K562 (cell line): ENCODE data around the gene ANKRD27. TPM values are rescaled to one million over a fixed set of nuclear protein-coding genes. Genes with fewer than 3 reads are reported as not detected.
A peak's percentile ranks its signal among the peaks of the same experiment; 100 is the strongest.

Source experiments
- ATAC-seq: fragments of 200-7000 bp; cut with Tn5 transposase; 3 replicates; pipeline ENCODE4 v1.9.1; 2020; ENCODE audit warnings: moderate library complexity
- BruUV-seq: library from RNA; stranded (reverse); fragments of 400-500 nt; replicated peaks from 2 replicates; lab custom pipeline; 2021; lab: Mats Ljungman, UMichigan
- CTCF ChIA-PET: fragments of 300-600 bp; formaldehyde crosslinking; extraction: SDS; loops from one replicate; lab custom pipeline; 2021; ENCODE audit warnings: low intra/inter-chr PET ratio; lab: Yijun Ruan, JAX
- POLR2A ChIA-PET: fragments of 300-600, 350-650 bp; sonication (Branson Sonifier 250); formaldehyde crosslinking; extraction: SDS; loops from one replicate; lab custom pipeline; 2021; ENCODE audit warnings: antibody characterized with exemption, inconsistent platforms; lab: Yijun Ruan, JAX
- DNase-seq, 4 experiments: peaks; one replicate each; pipeline versions ENCODE4 v3.0.0 to v3.0.0-alpha.2; 2011 to 2018; ENCODE audit warnings: low spot score in 3 of 4, mixed read lengths in 3 of 4; ENCODE audit errors: extremely low read depth in 1 of 4
- FAIRE-seq: peaks from 2 replicates; lab custom pipeline; 2011; peaks lifted over from hg19 to GRCh38; lab: Jason Lieb, UNC
- H2AFZ ChIP-seq: 2 replicates; pipeline ENCODE4 v1.6.0; 2011; ENCODE audit warnings: low read depth, low read length, control low read depth, inconsistent platforms
- H3K27ac ChIP-seq: fragments of 200-600 bp; 3 replicates; pipeline ENCODE4 v1.8.0; 2011; ENCODE audit warnings: low read depth, mild to moderate bottlenecking, control low read depth, inconsistent platforms, low read length, moderate library complexity, mixed read lengths; ENCODE audit errors: extremely low read depth
- H3K27me3 ChIP-seq, 2 experiments: fragments of 300-600 bp in 1 of 2; 2 replicates in 1 of 2; 3 replicates in 1 of 2; pipeline versions ENCODE4 v1.6.0 to v1.8.0; 2011; ENCODE audit warnings: inconsistent platforms in 2 of 2, low read length in 2 of 2, mild to moderate bottlenecking in 1 of 2, mixed read lengths in 1 of 2, moderate library complexity in 1 of 2; ENCODE audit not compliant: control insufficient read depth in 2 of 2, insufficient read depth in 2 of 2
- H3K36me3 ChIP-seq: fragments of 300-600 bp; 3 replicates; pipeline ENCODE4 v1.8.0; 2011; ENCODE audit warnings: mild to moderate bottlenecking, low read length, inconsistent platforms; ENCODE audit not compliant: control insufficient read depth, insufficient read depth
- H3K4me1 ChIP-seq, 2 experiments: fragments of 200-600 bp in 1 of 2; replicated peaks in 1 of 2; 2 replicates in 1 of 2; 3 replicates in 1 of 2; pipeline versions ENCODE4 v1.5.1 to v1.8.0; 2011; ENCODE audit warnings: inconsistent platforms in 2 of 2, low read length in 2 of 2, mild to moderate bottlenecking in 1 of 2, mixed read lengths in 1 of 2, moderate library complexity in 1 of 2; ENCODE audit not compliant: control insufficient read depth in 2 of 2, insufficient read depth in 2 of 2
- H3K4me2 ChIP-seq: 2 replicates; pipeline ENCODE4 v1.6.1; 2011; ENCODE audit warnings: low read length, control low read depth, inconsistent platforms, mixed read lengths; ENCODE audit not compliant: insufficient read depth
- H3K4me3 ChIP-seq: fragments of 200-600 bp; sonication (generic), shearing (Covaris generic); 2 replicates; pipeline ENCODE4 v1.5.1; 2016; ENCODE audit warnings: control low read depth, inconsistent platforms
- H3K79me2 ChIP-seq: fragments of 200-600 bp; 3 replicates; pipeline ENCODE4 v1.8.0; 2011; ENCODE audit warnings: low read length, inconsistent platforms; ENCODE audit not compliant: control insufficient read depth, insufficient read depth
- H3K9ac ChIP-seq, 2 experiments: 2 replicates each; pipeline versions ENCODE4 v1.6.0 to v1.6.1; 2011; ENCODE audit warnings: low read depth in 2 of 2, low read length in 2 of 2, control low read depth in 1 of 2, inconsistent platforms in 1 of 2, mild to moderate bottlenecking in 1 of 2, mixed read lengths in 1 of 2; ENCODE audit not compliant: insufficient read depth in 1 of 2
- H3K9me1 ChIP-seq: one replicate; pipeline ENCODE4 v1.6.0; 2011; ENCODE audit warnings: inconsistent platforms, mild to moderate bottlenecking, low read length, moderate library complexity; ENCODE audit not compliant: control insufficient read depth, insufficient read depth
- H3K9me3 ChIP-seq: replicated peaks from 2 replicates; pipeline ENCODE4 v1.5.1; 2011; ENCODE audit warnings: low read depth, low read length, inconsistent platforms; ENCODE audit not compliant: control insufficient read depth, insufficient read depth
- H4K20me1 ChIP-seq: replicated peaks from 2 replicates; pipeline ENCODE4 v1.6.1; 2011; ENCODE audit warnings: low read length, inconsistent platforms, mixed read lengths; ENCODE audit not compliant: control insufficient read depth, insufficient read depth
- CREB3L1 ChIP-seq: fragments of 450-650 bp; IDR thresholded peaks from 2 replicates; pipeline ENCODE4 v1.6.1; 2014; ENCODE audit warnings: low read depth, mild to moderate bottlenecking, moderate library complexity, borderline replicate concordance
- DEAF1 ChIP-seq: fragments of 450-650 bp; formaldehyde crosslinking; IDR thresholded peaks from 2 replicates; pipeline ENCODE4 v1.4.0; 2020; ENCODE audit warnings: mild to moderate bottlenecking, moderate library complexity
- E2F5 ChIP-seq: sonication (generic); formaldehyde crosslinking; IDR thresholded peaks from 2 replicates; pipeline ENCODE4 v1.8.0; 2022; ENCODE audit warnings: mild to moderate bottlenecking, missing genetic modification reagents
- ESRRA ChIP-seq: fragments of 450-650 bp; IDR thresholded peaks from 2 replicates; pipeline ENCODE4 v1.6.1; 2014; ENCODE audit warnings: low read depth, mild to moderate bottlenecking, moderate library complexity, borderline replicate concordance
- FOXK2 ChIP-seq, 2 experiments: fragments of 450-650 bp; IDR thresholded peaks in 1 of 2; conservative IDR thresholded peaks in 1 of 2; 2 replicates each; pipeline ENCODE4 v1.6.1; 2016; ENCODE audit warnings: low read depth in 2 of 2, mild to moderate bottlenecking in 1 of 2
- HDAC8 ChIP-seq: fragments of 450-650 bp; IDR thresholded peaks from 2 replicates; pipeline ENCODE4 v1.6.1; 2016; ENCODE audit warnings: mild to moderate bottlenecking, missing genetic modification characterization, moderate library complexity, missing compliant biosample characterization
- HES1 ChIP-seq: fragments of 450-650 bp; IDR thresholded peaks from 2 replicates; pipeline ENCODE4 v1.6.1; 2016; ENCODE audit warnings: low read depth, mild to moderate bottlenecking, moderate library complexity
- MEF2A ChIP-seq: IDR thresholded peaks from 2 replicates; pipeline ENCODE4 v1.6.1; 2011; ENCODE audit warnings: low read depth, mild to moderate bottlenecking, low read length, moderate library complexity; ENCODE audit not compliant: control insufficient read depth
- MLLT1 ChIP-seq, 2 experiments: fragments of 450-650 bp; IDR thresholded peaks; 2 replicates each; pipeline ENCODE4 v1.6.1; 2016
- PCBP1 ChIP-seq: fragments of 200-400 bp; formaldehyde crosslinking; IDR thresholded peaks from 2 replicates; pipeline ENCODE4 v1.6.1; 2018; ENCODE audit warnings: mild to moderate bottlenecking, low read depth, low read length; ENCODE audit not compliant: poor library complexity, severe bottlenecking
- PHB ChIP-seq: fragments of 250-450 bp; sonication (Bioruptor Pico); IDR thresholded peaks from 2 replicates; pipeline ENCODE4 v1.5.0; 2021
- RBM14 ChIP-seq: fragments of 200-400 bp; formaldehyde crosslinking; IDR thresholded peaks from 2 replicates; pipeline ENCODE4 v1.6.1; 2018; ENCODE audit warnings: low read depth, mild to moderate bottlenecking, low read length, moderate library complexity, borderline replicate concordance; ENCODE audit not compliant: insufficient read depth
- RBM34 ChIP-seq: fragments of 200-400 bp; formaldehyde crosslinking; IDR thresholded peaks from 2 replicates; pipeline ENCODE4 v1.6.1; 2018; ENCODE audit warnings: low read length, borderline replicate concordance; ENCODE audit not compliant: insufficient read depth
- SLC30A9 ChIP-seq: fragments of 250-450 bp; sonication (Bioruptor Pico); IDR thresholded peaks from 2 replicates; pipeline ENCODE4 v1.8.0; 2022; ENCODE audit warnings: mild to moderate bottlenecking, moderate library complexity
- ZBTB7A ChIP-seq: IDR thresholded peaks from 2 replicates; pipeline ENCODE4 v1.6.1; 2011; ENCODE audit warnings: low read depth, mild to moderate bottlenecking, low read length, moderate library complexity, borderline replicate concordance; ENCODE audit not compliant: control insufficient read depth
- ZKSCAN3 ChIP-seq: fragments of 250-450 bp; sonication (Bioruptor Pico); IDR thresholded peaks from 2 replicates; pipeline ENCODE4 v1.4.0; 2020
- ZNF184 ChIP-seq: sonication (generic); formaldehyde crosslinking; IDR thresholded peaks from 2 replicates; pipeline ENCODE4 v1.5.0; 2020; ENCODE audit warnings: missing genetic modification reagents
- WGBS: fragments of 100-300 bp; shearing (Covaris generic); methylation state at CpG from one replicate; pipeline ENCODE4 v1.1.6; 2016; ENCODE audit warnings: low coverage, mixed read lengths; ENCODE audit not compliant: insufficient coverage; ENCODE audit errors: missing lambda C conversion rate; 5-methylcytosine and 5-hydroxymethylcytosine counted together
- in situ Hi-C: fragments of 300-500 bp; cut with MboI; formaldehyde crosslinking; loops from 4 replicates; pipeline ENCODE4 v1.15.0; 2018; ENCODE audit warnings: inconsistent platforms, mixed read lengths
- intact Hi-C: fragments of 100-400 bp; cut with micrococcal nuclease; formaldehyde crosslinking; loops from 2 replicates; pipeline ENCODE4 v1.14.2; 2022
- polyA plus RNA-seq, 8 experiments: library from polyadenylated mRNA; depleted of rRNA in 4 of 8; stranded (reverse) in 5 of 8; unstranded in 3 of 8; fragments of >200 nt; fragmentation: Nextera tagmentation in 2 of 8; fragmentation: Illumina TruSeq in 1 of 8; extraction: Ambion mirVana in 2 of 8; extraction: Trizol in 1 of 8; gene quantifications; 2 replicates each; pipeline versions ENCODE4 v1.2.1 to v1.2.3, GENCODE V29; 2011 to 2014; ENCODE audit warnings: inconsistent platforms in 1 of 8, missing spikeins in 1 of 8
- total RNA-seq, 7 experiments: library from RNA; depleted of rRNA in 6 of 7; stranded (reverse); fragments of >200 nt in 6 of 7; fragmentation: Illumina TruSeq in 2 of 7; extraction: Trizol in 2 of 7; gene quantifications; 2 replicates each; pipeline versions ENCODE4 v1.2.1 to v1.2.3, GENCODE V29; 2011 to 2021; ENCODE audit warnings: low replicate concordance in 1 of 7

Gene ANKRD27
- total and polyA plus RNA-seq, 9 of the 15 experiments (the other 6 are each of a cell fraction or from before 2014, with no cell fraction given) = 5.3 to 71.3 (median 54.2) TPM

GRCh38 chr19:32576790-32577189 lies 98.2 kb downstream of the ANKRD27 start:
- 50% methylated on average over 1 of the region's 1 CpG for WGBS
- no peak for DNase-seq
- TF ChIP-seq MLLT1 (IDR thresholded peaks at IDR 0.05) (no peak), PHB (CRISPR knock-in tag) (no peak), DEAF1 (CRISPR knock-in tag) (no peak), SLC30A9 (CRISPR knock-in tag) (no peak), RBM14 (no peak), FOXK2 (conservative IDR thresholded peaks at IDR 0.05 in 1 of 2, IDR thresholded peaks at IDR 0.05 in 1 of 2; ENCODE audit: low read depth in 2 of 2) (no peak), MEF2A (no peak), HDAC8 (no peak), ZNF184 (CRISPR knock-in tag) (no peak), ZBTB7A (no peak), RBM34 (no peak), PCBP1 (peak; percentile 76), ZKSCAN3 (CRISPR knock-in tag) (no peak), HES1 (no peak), CREB3L1 (no peak), E2F5 (CRISPR knock-in tag) (no peak), ESRRA (no peak)

More at GRCh38 chr19:32576790-32577189, 98.2 kb downstream of the ANKRD27 start:
- CTCF ChIA-PET = no interaction called here
- no peak overlapping the region for H2AFZ ChIP-seq
- no peak for ATAC-seq
- peaks cover 0 to 16% of the 10 kb centered on the region in 2 experiments; a peak in 3 of 5 replicates for H3K4me1 ChIP-seq
- POLR2A ChIA-PET = no interaction called here
- peaks cover 0 to 2% of the 10 kb centered on the region in 2 experiments; a peak in 1 of 5 replicates for H3K27me3 ChIP-seq
- in situ Hi-C loops (no loop called here), intact Hi-C loops (no loop called here)
- H4K20me1 ChIP-seq = no peaks in the 10 kb centered on the region
- H3K9ac ChIP-seq = no peak overlapping the region
- peaks cover 7% of the 10 kb centered on the region for H3K79me2 ChIP-seq
- H3K36me3 ChIP-seq = no peaks in the 10 kb centered on the region
- no peaks in the 10 kb centered on the region for H3K9me3 ChIP-seq
- H3K4me2 ChIP-seq = no peak overlapping the region
- no peaks in the 10 kb centered on the region for H3K9me1 ChIP-seq
- no peak overlapping the region for H3K27ac ChIP-seq
- no peak for FAIRE-seq
- no TSS peak for BruUV-seq
- H3K4me3 ChIP-seq = no peak overlapping the region
